HG03045 (cell line): Measurements from ENCODE around the gene POC1A.

Source experiments
- ATAC-seq: cut with Tn5 transposase; IDR thresholded peaks from one replicate; pipeline ENCODE4 v1.9.1; 2021; ENCODE audit warnings: mild to moderate bottlenecking, moderate library complexity; ENCODE audit not compliant: unreplicated experiment

POC1A gene

DNA sequence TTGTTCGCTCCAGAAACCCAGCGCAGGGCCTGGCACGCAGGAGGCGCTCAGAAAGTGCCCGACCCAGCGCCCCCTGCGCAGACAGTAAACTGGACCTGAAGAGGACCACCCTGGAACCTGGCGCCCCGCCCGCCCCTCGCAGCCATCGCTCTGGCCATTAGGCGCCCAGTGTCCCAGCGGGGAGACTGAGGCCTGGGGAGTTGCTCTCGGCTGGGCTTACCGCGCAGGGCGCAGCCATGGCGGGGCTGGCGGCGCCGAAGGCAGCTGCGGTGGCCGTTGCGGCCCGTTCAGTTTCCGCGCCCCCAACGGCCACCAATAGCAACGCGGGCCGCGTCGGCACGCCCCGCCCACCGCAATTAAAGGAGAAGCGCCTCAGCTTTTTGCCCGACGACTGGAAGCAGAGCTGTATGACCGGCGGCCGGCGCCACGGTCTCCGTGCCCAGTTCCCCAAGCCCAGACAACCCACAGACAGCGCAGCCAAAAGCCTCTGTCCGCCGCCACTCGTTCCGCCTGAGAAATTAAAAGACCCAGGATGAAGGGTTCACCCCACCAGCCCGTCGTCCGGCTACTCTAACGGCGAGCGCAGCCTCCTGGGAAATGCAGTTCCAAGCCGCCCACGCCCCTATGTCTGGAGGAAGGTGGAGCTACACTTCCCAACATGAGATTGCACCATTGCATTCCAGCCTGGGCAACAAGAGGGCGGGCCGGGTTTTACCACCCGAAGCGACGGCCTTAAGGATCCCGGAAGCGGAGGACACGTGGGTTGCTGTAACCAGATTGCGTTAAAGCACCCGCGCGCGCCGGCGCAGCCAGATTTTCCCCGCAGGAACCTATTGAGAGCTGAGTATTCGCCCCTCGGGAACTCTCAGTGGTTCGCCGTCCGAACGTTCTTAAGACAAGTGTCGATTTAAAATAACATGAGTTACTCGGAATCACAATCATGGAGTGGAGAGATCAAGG is at the start of gene POC1A:
Gene POC1A, minus strand, starts transcription at position 289 of the 960 bp plus-strand sequence. Its CDS starts 51 bp downstream, at position 238.
- ATAC-seq: peak; percentile 79

DNA sequence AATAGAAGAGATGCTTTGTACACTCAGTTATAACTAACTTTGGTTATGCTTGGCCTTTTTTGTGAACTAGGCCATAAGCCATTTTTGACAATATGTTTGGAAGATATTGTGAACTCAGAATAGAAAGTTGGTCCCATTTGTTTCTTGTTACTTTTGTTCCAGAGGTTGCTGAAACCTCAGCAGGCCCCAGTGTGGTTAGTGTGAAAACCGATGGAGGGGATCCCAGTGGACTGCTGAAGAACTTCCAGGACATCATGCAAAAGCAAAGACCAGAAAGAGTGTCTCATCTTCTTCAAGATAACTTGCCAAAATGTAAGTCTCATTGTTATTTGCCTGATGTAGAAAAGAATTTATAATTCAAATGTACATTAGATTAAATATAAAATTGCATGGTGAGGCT is 49.5 kb upstream of the POC1A start:
- no peak for ATAC-seq

DNA sequence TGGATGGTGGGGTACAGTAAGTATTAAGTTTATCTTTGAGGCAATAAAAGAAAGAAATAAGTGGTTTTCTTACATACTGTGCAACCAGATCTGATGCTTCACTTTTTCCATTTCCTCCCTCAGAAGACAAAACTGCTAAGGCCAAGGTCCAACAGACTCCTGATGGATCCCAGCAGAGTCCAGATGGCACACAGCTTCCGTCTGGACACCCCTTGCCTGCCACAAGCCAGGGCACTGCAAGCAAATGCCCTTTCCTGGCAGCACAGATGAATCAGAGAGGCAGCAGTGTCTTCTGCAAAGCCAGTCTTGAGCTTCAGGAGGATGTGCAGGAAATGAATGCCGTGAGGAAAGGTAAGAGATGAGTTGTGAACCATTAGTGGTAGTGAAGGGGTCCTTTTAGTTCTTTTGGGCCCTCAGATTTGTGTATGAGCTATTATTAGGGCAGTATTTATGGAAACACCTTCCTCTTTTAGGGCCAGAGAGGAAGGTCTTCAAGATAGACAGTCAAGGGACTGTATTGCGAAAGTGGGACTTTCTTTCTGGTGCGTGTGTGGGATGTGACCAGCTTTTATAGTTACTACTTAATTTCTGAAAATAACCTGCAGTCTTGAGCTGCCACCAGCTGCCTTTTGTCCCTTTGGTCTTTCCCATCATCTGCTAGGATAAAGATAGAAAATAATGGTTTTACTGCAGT is 48.3 kb upstream of the POC1A start:
- ATAC-seq: no peak

DNA sequence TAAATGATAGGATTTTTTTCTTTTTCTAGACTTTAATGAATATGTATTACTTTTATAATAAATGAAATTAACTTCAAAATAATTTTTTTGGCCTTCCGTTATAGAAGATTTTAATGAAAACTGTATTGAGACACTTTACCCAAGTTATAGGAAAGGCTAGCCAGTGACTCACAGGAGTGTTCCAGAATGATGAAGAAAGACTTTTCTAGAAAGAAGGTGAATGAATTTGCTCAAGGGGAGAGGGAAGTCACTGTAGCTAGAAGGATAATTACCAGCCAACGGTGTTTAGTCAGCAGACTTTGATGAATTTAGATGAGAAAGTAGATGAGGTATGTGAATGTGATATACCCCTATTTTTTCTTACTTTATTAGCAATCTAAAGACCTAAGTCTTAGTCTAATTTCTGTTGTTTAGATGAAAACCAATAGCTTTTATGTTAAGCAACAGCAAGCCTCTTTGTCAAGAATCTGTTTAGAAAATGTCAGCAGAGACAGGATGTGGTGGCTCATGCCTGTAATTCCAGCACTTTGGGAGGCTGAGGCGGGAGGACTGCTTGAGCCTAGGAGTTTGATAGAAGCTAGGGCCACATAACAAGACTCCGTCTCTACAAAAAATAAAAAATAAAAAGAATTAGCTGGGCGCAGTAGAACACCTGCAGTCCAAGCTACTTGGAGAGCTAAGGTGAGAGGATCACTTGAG is 46.9 kb upstream of the POC1A start:
- ATAC-seq: no peak

DNA sequence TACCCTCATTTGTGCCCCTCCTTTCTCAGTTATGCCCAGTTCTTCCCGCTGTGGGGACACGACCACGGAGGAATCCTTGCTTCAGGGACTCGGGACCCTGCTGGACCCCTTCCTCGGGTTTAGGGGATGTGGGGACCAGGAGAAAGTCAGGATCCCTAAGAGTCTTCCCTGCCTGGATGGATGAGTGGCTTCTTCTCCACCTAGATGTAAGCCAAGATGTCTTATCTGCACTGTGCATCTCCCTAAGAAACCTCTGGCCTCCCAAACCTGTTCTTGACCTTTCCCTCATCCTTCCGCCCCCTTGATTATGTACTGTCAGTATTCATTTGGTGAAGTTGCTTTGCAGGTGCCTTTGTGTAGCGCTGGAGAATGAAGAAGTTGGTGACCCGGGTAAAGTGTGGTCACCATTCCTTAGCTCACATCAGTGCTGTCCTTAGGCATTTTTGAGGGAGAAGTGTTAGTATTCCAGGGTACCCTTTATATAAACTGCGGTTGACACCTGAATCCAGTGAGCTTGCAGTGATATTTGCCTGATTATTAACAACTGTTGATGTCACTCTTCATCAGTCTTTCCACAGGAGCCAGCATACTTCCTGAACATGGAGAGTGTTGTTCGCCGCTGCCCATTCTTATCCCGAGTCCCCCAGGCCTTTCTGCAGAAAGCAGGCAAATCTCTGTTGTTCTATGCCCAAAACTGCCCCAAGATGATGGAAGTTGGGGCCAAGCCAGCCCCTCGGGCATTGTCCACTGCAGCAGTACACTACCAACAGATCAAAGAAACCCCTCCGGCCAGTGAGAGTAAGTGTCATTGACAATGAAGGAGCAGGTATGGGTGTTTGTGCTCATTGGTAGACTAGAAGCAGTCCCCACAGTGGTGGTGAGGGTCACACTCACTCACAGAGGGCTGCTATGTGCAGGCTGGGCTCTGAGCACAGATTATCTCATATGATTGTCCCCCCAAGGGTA is 44.7 kb upstream of the POC1A start:
- ATAC-seq: no peak

DNA sequence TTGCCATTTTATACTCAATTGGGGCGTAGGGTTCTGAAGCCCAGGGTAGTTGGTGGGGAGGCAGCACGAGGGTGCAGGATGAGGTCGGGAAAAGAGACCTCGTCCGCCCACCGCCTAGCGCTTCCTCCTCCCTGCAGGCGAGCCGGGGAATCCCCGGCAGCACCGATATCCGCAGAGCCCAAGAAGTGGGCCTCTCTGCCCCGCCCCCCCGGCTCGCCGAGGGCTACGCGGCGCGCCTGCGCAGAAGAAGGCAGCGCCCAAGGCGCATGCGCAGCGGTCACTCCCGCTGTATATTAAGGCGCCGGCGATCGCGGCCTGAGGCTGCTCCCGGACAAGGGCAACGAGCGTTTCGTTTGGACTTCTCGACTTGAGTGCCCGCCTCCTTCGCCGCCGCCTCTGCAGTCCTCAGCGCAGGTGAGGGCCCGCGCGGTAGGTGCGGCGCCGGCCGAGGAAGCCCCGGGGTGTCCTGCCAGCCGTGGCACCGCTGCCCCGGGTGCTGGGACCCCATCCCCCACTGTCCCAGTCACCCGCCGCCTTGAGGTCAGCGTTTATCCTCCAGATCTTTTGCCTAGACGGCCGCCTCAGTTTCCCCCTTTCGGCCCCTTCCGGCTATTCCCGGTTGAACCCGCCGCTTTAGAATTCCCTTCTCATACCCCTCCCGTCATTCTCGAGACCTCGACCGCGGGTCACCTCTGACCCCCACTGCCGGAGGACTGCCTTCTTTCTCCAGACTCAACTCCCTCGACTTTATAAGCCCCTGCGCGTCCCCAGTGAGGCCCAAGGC is 43.8 kb upstream of the POC1A start, which contains the start of gene ALAS1:
Gene ALAS1, plus strand, starts transcription at position 319 of the 784 bp plus-strand sequence. CDS start 1,082 bp downstream, outside the sequence.
- ATAC-seq: peak; percentile 79

DNA sequence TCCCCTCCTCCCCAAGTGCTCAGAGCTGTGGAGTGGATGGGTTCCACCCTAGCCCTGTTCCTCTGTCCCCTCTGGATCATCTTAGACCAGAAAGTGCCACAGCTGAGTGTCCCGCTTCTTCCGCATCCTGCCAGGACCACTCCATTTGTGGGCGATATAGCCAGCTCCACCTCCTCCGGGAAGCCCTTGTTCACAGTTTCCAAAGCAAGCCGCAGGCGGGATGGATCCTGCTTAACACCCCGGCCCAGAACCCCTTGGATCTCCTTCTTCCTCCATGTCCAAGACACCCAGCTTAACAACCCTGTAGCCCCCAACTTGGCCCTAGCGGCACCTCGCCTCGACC is 43.2 kb upstream of the POC1A start:
- ATAC-seq: no peak

DNA sequence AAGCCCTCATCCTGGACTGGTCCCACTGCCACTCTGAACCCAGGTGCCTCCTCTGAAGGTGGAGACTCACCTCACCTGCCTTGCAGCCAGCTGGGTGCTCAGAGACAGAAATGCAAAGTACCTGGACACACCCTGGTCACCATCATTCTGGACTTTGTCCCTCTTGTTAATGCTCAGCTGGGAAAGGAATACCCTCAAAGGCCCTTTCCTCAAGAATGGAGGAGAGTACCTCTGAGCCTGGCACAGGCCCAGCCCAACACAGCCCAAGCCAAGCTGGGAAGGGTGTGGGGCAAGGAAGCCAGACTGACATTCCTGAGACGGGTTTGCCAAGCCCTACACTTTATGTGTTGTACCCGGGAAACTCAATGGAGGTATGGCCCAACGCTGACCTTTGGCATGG is 42.8 kb upstream of the POC1A start:
- ATAC-seq: no peak

DNA sequence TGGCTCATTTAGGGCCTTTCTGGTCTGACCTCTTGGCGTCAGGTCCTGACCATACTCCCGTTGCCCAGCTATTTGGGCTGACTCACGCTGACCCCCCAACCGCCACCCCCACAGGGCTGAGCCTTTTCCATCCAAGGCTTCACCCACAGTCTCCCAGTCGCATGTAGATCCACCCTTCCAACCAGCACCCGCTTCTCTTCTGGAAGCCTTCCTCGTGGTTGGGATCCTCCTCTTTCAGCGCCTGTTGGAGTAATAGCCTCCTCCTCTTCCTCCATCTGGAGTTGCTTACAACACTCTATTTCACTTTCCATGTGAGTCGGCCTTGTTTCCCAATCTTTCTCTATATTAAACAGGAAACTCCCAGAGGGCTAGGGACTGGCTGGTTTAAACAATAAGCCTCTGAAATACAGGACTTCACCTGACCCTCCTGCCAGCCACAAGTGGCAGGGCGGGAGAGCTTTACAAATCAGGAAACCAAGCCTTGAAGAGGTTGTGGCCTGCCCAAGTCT is 41.7 kb upstream of the POC1A start:
- no peak for ATAC-seq

DNA sequence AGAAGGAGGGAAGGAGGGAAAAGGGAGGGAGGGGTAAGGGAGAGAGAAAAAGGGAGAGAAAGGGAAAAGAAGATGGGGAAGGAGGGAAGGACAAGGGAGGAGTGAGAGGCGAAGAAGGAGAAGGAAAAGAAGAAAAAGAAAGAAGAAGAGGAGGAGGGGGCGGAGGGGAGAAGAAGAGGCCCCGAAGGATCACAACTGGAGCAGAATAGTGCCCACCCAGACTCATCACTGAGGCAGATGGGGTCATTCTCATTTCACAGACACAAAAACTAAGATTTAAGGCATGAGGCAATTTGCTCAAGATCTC is 41.0 kb upstream of the POC1A start:
- no peak for ATAC-seq

DNA sequence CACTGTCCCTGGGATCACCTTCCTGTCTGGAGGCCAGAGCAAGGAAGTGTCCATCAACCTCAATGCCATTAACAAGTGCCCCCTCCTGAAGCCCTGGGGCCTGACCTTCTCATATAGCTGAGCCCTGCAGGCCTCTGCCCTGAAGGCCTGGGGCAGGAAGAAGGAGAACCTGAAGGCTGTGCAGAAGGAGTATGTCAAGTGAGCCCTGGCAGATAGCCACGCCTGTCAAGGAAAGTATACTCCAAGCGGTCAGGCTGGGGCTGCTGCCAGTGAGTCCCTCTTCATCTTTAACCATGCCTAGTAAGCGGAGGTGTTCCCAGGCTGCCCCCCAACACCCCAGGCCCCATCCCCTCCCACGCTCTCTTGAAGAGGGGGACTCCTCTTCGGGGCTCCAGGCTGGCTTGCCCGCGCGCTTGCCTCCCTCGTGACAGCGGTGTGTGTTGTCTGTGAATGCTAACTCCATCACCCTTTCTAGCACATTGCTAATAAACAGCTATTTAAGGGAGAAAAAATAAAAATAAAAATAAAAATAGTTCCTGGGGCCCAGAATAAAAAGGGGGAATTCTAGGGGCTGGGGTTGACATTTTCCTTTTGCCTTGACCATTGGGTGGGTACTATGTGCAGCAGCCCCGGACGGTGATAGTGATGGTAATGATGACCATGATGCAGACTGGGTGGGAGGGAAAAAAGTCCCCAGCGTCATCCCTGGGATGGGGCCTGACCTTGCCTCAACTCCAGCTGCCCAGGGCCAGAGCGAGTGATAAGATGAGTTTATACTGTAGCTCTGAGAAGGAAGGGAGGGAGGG is 40.5 kb upstream of the POC1A start:
- no peak for ATAC-seq

DNA sequence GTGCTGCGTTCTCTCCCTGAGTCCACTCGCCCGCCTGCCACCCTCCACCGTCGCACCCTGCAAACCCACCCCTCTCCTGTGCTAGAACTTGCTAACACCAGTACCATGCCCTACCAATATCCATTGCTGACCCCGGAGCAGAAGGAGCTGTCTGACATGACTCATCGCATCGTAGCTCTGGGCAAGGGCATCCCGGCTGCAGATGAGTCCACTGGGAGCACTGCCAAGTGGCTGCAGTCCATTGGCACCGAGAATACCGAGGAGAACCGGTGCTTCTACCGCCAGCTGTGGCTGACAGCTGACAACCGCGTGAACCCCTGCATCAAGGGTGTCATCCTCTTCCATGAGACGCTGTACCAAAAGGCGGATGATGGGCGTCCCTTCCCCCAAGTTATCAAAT is 38.8 kb upstream of the POC1A start:
- ATAC-seq: no peak

DNA sequence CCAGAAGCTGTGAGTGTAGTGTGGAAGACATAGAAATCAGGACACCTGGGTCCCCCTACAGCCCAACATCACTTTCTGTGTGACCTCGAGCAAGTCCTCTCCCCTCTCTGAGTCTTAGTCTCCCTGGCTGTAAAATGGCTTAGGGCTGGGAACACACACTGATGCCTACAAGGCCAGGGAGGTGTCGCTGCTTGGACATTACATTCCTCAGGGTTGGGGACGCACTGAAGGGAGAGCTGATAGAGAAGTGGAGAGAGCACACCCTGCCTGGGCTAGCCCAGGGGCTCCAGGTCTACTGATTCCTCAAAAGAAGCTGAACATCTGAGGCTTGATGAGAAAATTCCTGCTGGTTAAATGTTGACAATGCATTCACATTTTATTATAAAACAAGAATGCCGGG is 37.4 kb upstream of the POC1A start:
- ATAC-seq: no peak

DNA sequence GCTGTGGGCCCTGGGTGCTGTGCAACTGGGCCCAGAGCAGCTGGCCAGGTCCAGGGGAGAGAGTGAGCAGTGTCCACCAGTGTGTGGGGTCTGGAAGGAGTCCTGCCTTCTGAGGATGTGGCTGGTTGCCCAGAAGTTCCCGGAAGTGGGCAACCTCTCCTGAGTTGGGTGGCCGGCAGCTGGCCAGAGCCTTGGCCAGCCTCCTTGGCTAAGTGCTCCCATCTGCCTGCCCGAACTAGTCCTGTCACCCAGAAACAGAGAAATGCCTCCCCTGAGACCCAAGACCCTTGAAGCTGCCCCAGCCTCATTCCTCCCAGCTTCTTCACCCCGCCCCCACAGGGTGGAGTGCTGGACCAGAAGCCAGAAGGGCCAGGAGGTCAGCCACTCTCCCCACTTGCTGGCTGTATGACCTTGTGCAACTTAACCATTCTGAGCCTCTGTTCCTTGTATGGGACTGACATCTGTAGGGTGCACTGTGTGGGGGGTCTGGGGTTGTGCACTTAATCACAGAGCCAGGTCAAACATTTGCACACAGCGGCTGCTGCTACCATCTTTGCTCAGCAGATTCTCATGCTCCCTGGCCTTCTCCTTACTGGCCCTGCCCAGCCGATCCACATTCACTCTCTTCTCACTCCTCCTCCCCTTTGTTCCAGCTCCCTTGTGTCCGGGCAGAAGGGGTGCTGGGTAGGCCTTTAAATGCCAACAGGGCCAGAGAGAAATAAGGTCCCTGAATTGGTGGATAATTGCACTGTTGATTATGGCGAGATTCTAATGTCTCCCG is 36.3 kb upstream of the POC1A start:
- ATAC-seq: no peak

DNA sequence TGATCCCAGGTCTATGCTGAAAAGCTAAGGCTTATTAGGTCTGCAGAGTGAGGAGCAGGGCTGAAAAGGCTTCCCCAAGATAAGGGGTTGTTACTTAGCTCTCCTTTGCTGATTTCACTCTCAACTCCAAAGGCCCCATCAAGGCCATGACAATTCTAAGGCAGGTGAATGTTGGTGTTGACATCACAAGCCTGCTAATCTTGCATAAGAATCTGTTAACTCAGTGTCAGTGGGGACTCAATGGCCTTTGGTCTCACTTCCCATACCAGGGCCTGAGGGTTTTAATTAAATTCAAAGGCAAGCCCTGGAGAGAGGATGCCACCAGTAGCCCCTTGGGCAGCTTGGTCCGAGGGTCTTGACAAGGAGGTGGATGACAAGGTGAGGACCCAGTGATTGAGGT is 34.3 kb upstream of the POC1A start:
- no peak for ATAC-seq

DNA sequence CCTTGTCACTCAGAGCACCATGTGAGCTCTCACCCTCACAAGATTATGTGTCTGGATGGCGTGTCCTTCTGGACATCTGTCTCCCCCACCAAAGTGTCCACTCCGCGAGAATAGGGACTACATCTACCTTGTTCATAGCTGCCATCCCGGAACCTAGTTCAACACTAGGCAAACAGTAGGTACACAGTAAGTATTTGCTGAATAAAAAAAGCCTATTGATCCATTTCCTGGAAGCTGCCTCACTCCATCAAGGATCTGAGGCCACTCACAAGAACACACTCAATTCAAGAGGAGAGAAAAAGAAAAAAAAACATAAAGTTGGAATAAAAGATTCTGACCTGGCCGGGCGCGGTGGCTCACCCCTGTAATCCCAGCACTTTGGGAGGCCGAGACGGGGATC is 32.5 kb upstream of the POC1A start:
- ATAC-seq: no peak

DNA sequence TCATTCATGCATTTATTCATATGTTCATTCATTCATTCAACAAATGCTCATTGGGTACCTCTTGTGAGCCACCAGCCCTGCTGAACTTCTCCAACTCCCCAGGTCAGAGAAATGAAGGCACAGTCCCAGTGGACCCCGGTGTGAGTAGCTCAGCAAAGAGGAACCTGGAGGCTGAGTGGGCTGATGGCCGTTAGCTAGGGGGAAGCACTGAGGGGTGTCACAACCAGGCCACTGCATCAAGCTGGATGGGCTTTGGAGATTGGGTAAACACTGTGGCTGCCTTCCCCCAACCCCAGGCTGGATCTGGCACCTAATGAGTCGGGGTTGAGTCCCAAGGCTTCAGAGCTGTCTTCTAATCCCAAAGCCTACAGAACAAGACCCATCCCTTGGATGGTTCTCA is 31.6 kb upstream of the POC1A start:
- no peak for ATAC-seq

DNA sequence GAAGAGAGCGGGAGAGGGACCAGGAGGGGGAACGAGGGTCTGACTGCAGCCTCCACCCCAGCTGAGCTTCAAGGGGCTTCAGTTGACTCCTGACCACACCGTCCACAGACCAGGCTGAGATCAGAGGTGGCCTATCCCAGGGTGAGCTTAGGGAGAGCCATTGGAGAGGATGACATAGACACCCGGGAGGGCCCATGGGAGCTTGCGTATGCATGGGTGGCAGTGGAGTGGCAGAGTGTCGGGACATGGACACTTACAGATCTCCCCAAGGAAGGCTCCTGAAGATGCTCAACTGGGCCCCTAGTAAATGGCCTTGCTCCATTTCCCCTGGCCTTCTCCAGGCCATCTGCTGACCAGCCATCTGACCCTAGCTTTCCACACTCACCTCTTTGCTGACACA is 31.1 kb upstream of the POC1A start:
- no peak for ATAC-seq
